Measurements from ENCODE around the gene CSMD2.

The CSMD2 gene

GRCh38 chr1:33601751-33602150 is 563.3 kb downstream of the CSMD2 start:
- no peak for DNase-seq (ENCODE audit: low spot score)

DNA sequence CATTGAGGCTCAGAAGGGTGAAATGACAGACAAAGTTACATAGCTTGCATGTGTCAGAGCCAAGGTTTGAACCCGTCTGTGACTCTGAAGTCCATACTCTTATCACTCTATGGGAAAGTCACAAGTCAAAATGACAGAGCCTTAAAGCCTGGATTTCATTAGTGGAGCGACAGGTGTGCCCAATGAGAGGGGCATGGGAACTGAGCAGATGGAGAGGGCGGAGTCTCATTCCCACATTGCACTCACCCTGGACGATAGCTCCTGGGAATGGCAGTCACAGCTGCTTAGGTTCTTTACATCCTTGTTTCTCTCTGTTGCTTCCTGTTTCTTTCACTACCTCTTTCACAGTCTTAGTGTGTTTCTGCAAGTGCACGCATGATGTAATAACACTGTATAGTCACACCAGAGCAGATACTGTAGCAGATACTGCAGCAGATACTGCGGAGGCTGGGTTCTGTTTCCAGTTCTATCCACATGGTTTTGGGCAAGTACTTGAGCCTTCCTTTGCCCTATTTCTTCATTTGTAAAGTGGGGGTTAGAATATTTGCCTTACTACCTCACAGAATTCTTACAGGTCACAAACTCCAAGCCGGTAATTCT is 565.4 kb downstream of the CSMD2 start:
- no peak for DNase-seq (ENCODE audit: low spot score)

DNA sequence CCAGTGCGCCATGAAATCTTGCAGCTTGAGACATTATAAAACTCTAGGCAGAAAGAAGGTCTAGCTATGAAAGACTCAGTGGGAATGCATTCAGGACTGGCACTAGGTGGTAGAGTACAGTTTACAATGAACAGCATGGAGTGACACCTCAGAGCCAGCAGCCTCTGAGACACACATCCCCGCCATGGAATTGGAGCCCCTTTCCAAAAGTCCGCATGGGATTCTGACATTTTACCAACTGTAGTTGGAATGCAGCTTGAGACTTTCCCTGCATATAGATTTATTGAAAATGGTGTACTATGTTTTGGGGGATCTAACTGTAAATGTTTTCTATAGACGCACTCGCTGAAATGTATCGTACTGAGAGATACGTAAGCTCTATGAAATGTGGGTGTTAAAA is 576.3 kb downstream of the CSMD2 start:
- no peak for DNase-seq (ENCODE audit: low spot score)

DNA sequence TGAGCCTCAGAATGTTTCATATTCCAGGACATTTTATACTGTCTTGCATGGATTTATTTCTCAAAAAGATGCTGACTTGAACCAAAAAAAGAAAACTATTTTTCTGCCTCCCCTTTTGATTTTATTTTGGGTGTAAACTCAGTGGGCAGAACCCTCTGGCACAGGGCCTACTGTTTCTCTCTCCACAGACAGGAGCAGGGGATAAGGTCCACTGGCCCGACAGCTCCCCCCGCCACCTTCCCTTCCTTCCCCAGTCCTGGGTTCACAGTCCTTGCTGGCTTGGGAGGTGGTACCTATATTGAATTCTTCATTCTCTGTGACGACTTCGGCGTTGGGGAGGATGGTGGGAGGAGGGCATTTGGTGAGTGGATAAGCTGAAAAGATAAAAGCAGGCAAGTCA is 578.2 kb downstream of the CSMD2 start:
- no peak for DNase-seq (ENCODE audit: low spot score)

- no peak for DNase-seq (ENCODE audit: low spot score)
Measured at GRCh38 chr1:33586106-33586505, 578.9 kb downstream of the CSMD2 start.

DNA sequence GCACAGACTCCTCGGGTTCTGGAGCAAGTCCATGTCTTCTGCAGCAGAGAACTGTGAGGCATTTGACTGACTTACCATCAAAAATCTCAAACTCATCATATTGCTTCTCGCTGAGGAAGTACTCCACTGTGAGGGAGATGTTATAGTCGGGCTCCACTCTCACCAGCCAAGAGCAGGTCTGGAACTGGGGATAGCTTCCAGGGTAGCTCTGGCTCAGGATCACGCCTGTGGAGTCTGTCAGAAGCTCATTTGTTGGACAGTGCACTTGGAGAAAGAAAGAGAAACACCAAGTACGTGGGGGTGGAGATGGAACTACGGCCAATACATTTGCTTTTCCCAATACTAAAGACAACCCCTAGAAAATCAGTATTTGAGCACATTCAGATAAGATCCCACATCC is 581.5 kb downstream of the CSMD2 start:
- no peak for DNase-seq (ENCODE audit: low spot score)

DNA sequence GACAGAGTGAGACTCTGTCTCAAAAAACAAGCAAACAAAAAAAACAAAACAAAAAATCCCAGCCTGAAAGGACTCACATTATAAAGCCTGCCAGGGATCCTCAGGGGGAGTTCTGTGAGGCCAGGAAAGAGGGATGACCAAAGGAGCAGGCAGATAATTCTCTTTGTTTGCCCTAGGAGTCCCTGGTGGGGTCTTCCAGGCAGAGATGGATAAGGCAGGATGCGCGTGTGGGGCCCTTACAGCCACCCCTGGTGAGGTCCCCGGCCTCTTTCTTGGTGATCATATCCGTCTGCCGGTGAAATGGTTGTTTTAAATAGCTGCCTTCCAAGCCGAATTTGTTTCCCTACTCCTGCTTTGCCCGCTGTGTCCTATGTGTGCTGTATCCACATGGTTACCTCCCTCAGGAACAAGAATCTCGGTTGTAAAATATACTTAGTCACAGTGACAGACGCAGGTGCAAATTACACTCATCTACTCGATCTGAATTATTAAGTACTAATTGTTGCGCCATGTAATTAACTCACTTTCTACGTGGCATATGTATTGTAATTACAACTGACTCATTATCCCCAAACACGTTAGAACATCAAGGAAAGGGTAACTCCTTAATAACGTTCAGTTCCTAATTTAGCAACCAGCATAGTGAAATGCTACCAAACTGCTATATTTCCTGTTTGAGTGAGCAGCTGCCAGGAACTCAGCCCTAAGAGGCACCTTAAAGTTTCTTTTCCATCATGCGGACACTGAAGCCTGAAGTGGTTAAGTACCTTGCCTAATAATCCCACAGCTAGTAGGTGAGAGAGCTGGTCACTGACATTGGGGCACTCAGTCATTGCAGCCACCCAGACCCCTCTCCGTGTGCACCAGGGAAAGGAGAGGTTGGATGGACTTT is 586.2 kb downstream of the CSMD2 start:
- no peak for DNase-seq (ENCODE audit: low spot score)

DNA sequence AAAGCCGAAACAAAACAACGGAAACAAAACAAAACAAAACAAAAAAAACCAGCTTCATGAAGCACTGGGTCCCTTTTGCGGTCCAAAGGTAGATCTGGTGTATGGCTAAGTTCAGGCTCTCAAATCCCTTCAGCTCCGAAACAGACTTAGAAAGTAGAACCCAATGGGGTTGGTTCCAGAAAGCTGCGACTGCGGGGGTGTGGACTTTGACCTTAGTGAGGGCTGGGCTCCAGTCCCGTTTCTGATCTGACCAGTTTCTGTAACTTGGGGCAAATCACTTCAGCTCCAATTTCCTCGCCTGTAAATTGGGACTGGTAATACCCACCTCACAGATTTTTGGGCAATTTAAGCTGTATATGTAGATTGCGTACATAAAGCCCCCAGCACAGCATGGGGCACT is 587.4 kb downstream of the CSMD2 start:
- DNase-seq (ENCODE audit: low spot score) = no peak

DNA sequence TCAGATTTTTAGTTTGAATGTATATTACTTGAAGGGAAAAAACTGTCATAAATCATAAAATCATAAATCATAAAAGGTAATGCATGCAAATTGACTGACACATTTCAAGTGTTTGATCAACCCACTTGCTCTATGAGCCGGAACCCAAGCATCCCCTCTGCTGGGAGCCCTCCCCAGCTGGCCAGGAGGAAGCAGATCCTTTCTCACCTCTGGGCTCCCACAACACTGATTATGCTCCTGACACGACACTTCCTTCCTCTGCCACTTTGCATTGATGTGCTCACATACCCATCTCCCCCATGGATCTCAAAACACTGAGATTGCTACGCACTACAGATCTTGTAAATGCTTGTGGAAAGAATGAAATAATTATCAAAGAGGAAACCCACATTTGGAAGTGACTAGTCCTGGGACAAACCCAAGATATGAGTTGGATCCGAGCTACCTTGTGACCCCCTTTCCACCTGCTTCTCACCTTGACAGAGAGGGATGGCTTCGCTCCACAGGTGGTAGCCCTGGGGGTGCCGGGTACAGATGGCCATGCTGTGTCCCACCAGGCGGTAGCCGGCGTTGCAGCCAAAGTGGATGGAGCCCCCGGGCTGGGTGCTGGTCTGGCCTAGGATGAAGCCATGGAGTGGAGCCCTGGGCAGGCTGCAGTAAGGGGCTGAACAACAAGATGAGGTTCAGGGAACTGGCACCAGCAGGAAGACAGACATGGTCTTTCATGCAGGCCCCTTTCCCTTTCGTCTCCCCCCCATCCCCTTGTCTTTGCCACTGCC is 588.0 kb downstream of the CSMD2 start:
- no peak for DNase-seq (ENCODE audit: low spot score)

DNA sequence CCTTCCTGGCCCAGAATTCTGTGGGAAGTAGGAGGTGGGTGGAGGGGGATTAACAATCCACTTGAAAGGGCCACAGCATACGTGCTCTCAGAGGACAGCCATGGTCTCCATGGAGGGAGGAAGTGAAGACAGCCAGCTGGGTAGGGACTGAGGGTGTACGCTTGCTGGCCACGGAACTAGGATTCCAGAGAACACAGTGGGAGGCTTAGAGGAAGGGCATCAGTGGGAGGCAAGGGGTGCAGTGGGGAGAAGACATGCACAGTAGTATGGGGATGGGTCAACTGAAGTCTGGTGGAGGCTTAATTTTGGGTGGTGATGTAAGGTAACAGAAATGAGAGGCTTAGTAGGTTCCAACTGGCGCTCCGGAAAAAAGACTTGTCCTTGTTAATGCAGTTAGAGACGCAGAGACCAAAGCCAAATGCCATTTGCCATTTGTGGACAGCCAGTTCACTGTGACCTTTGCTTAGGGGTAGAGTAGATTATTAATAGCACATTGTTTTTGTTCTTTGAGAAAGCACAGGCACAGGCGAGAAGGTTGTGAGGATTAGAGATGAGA is 589.6 kb downstream of the CSMD2 start:
- DNase-seq (ENCODE audit: low spot score) = no peak

- no peak for DNase-seq (ENCODE audit: low spot score)
Measured at GRCh38 chr1:33573661-33574060, 591.4 kb downstream of the CSMD2 start.

- DNase-seq (ENCODE audit: low spot score) = no peak
Measured at GRCh38 chr1:33572387-33572786, 592.6 kb downstream of the CSMD2 start.

DNA sequence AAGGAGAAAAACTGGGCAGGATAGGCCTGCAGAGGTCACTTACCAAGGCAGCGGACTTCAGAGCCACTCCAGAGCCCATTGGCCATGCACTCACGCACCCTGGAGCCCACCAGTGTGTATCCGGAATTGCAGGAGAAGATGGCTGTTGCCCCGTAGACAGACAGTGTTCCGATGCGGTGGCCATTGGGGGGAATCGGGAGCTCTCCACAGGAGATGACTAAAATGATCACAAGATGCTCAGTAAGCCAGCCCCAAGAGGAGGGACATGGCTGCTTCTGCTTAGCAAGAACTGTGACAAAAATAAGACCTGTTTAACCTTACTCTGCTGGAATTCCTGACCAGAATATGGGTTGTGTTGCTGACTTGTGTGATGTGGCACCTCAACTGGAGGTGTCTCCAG is 595.7 kb downstream of the CSMD2 start:
- DNase-seq (ENCODE audit: low spot score) = no peak

DNA sequence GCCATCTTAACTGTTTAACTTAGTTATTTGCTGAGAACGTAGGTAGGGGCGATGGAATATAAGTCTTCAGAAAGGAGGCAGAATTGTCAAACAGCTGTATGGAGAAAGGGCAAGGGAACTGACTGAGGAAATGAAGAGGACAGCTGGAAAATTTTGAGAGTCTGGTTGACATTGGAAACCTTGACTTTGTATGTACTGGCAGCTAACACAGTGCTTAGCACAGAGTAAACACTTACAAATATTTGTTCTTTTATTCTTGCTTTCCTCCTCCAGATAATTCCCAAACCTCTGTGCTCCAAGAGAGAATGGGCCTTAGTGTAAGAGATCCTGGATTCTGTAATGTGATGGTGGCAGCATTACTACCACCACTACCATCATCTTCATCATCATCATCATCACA is 601.3 kb downstream of the CSMD2 start:
- DNase-seq (ENCODE audit: low spot score) = no peak

DNA sequence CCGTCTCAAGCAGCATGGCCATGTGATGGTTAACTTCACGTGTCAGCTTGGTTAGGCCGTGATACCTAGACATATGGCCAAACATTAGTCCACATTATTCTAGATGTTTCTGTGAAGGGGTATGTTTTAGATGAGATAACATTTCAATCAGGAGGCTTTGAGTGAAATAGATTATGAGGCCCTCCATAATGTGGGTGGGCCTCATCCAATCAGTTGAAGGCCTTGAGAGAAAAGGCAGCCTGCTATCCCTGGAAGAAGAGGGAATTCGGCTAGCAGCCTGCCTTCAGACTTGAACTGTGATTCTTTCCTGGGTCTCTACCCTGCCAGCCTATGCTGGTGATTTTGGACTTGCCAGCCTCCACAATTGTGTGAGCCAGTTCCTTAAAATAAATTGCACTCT is 602.5 kb downstream of the CSMD2 start:
- DNase-seq (ENCODE audit: low spot score) = no peak

- DNase-seq (ENCODE audit: low spot score) = no peak
Measured at GRCh38 chr1:33561576-33561975, 603.5 kb downstream of the CSMD2 start.

DNA sequence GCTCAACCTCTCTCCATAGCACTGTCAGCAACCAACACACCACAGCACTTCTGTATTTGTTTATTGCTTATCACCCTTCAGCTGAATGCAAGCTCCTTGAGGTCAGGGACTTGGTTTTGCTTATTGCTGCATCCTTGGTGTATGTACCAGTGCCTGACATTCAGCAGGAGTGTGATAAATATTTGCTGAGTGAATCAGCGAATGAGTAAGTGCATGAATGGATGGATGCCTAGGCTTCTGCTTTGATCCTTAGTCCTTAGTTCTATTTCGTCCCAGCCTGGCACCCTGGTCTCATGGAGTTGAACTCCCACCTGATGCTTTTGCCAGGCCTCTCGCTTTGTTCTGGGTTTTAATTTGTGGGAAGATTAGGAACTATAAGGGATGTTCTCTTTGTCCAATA is 604.4 kb downstream of the CSMD2 start:
- DNase-seq (ENCODE audit: low spot score) = no peak

- no peak for DNase-seq (ENCODE audit: low spot score)
Measured at GRCh38 chr1:33548721-33549120, 616.3 kb downstream of the CSMD2 start.

GRCh38 chr1:33548319-33548718 is 616.7 kb downstream of the CSMD2 start:
- DNase-seq (ENCODE audit: low spot score) = no peak

DNA sequence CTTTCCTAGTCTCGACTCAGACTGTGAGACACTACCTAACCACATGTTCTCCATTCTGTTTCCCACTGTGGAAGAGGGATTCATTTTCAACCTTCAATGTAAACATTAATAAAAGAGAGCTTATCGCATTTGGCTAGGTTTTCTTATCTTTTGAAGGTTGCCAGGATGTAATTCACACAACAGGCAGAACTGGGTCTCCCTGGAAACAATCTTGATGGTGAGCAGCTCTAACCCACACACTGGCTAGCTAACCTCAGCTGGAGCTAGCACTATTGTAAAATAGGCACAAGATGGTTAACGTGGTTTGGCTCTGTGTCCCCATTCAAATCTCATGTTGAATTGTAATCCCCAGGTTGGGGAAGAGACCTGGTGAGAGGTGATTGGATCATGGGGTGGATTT is 617.5 kb downstream of the CSMD2 start:
- DNase-seq (ENCODE audit: low spot score) = no peak

GRCh38 chr1:33541966-33542365 is 623.1 kb downstream of the CSMD2 start:
- no peak for DNase-seq (ENCODE audit: low spot score)

- DNase-seq (ENCODE audit: low spot score) = no peak
Measured at GRCh38 chr1:33537885-33538284, 627.1 kb downstream of the CSMD2 start.

DNA sequence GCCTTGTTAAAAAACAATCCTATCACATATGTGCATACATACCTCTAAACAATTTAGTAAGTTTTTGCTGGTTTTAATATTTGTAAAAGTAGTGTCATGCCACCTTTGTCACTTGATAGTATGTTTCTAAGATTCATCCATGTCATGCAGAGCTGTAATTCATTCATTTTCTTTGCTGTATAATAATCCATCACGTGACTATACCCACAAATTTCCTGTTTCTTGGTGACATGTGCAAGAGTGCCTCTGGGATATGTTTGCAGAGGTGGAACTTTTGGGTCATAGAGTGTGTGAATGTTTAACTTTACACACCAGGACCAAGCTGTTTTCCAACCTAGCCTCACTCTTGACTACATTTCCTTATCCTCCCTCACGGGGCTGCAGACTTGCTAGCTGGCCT is 629.7 kb downstream of the CSMD2 start:
- DNase-seq (ENCODE audit: low spot score) = no peak
